ENCODE data around the gene GPA33.
A peak's percentile ranks its signal among the peaks of the same experiment; 100 is the strongest.

Gene GPA33

GRCh38 chr1:167083066-167083665 lies 7.0 kb downstream of the GPA33 start:
- H2BK15ac ChIP-seq (replicated peaks; ENCODE audit: low read depth): no peak overlapping the region
- WGBS (ENCODE audit: extremely low coverage, insufficient coverage, low lambda C conversion rate): no CpG with 5 or more reads among the region's 6 CpGs
- H2BK120ac ChIP-seq (ENCODE audit: low read depth, low read length): no peak overlapping the region
- H3K56ac ChIP-seq (ENCODE audit: low read length): no peak overlapping the region
- H3K4ac ChIP-seq (ENCODE audit: low read depth, low read length): no peak overlapping the region
- peak; percentile 61 for DNase-seq
- no peak overlapping the region for H3K4me3 ChIP-seq (ENCODE audit: low read length)
- no peaks in the 10 kb centered on the region for H3K4me1 ChIP-seq (ENCODE audit: control insufficient read depth, low read depth, low read length)
- no peak overlapping the region for H3K9ac ChIP-seq (ENCODE audit: low read length)
- no peaks in the 10 kb centered on the region for H3K27me3 ChIP-seq (ENCODE audit: insufficient read depth, low read length, poor library complexity)
- no peak overlapping the region for H2AK5ac ChIP-seq (ENCODE audit: low read length)
- no peak overlapping the region for H3K4me2 ChIP-seq (ENCODE audit: low read length)
- H4K8ac ChIP-seq (ENCODE audit: low read depth, low read length): no peak overlapping the region
- H2BK5ac ChIP-seq (ENCODE audit: low read length): no peak overlapping the region
- H3K18ac ChIP-seq (ENCODE audit: low read length): no peak overlapping the region
- H3K27ac ChIP-seq (ENCODE audit: low read depth, low read length): no peak overlapping the region
- H3K79me1 ChIP-seq (ENCODE audit: low read length): no peaks in the 10 kb centered on the region
- no peak overlapping the region for H4K5ac ChIP-seq (ENCODE audit: low read length)
- no peak overlapping the region for H3K23ac ChIP-seq (ENCODE audit: low read length)
- no peaks in the 10 kb centered on the region for H3K79me2 ChIP-seq (ENCODE audit: control insufficient read depth, insufficient read depth, low read length)
- no peaks in the 10 kb centered on the region for H3K36me3 ChIP-seq (ENCODE audit: control insufficient read depth, insufficient read depth, low read length)

- Histone ChIP-seq H3K79me2 (ENCODE audit: control insufficient read depth, insufficient read depth, low read length) (no peaks in the 10 kb centered on the region), H3K36me3 (ENCODE audit: control insufficient read depth, insufficient read depth, low read length) (no peaks in the 10 kb centered on the region), H2BK5ac (ENCODE audit: low read length) (no peak overlapping the region), H2AK5ac (ENCODE audit: low read length) (no peak overlapping the region), H3K27me3 (ENCODE audit: insufficient read depth, low read length, poor library complexity) (no peaks in the 10 kb centered on the region), H2BK15ac (replicated peaks; ENCODE audit: low read depth) (no peak overlapping the region), H3K4me1 (ENCODE audit: control insufficient read depth, low read depth, low read length) (no peaks in the 10 kb centered on the region), H3K27ac (ENCODE audit: low read depth, low read length) (no peak overlapping the region), H3K4me3 (ENCODE audit: low read length) (no peak overlapping the region), H3K56ac (ENCODE audit: low read length) (no peak overlapping the region), H3K79me1 (ENCODE audit: low read length) (no peaks in the 10 kb centered on the region), H4K5ac (ENCODE audit: low read length) (no peak overlapping the region), H2BK120ac (ENCODE audit: low read depth, low read length) (no peak overlapping the region), H4K8ac (ENCODE audit: low read depth, low read length) (no peak overlapping the region), H3K23ac (ENCODE audit: low read length) (no peak overlapping the region), H3K4ac (ENCODE audit: low read depth, low read length) (no peak overlapping the region), H3K18ac (ENCODE audit: low read length) (no peak overlapping the region), H3K4me2 (ENCODE audit: low read length) (no peak overlapping the region), H3K9ac (ENCODE audit: low read length) (no peak overlapping the region)
- WGBS (ENCODE audit: extremely low coverage, insufficient coverage, low lambda C conversion rate): no CpG with 5 or more reads among the region's 11 CpGs
- no peak for DNase-seq
Observed at GRCh38 chr1:167082511-167083027, 7.6 kb downstream of the GPA33 start.

GRCh38 chr1:167081594-167082156 lies 8.5 kb downstream of the GPA33 start:
- H3K79me2 ChIP-seq (ENCODE audit: control insufficient read depth, insufficient read depth, low read length): no peaks in the 10 kb centered on the region
- no peak for DNase-seq
- H2AK5ac ChIP-seq (ENCODE audit: low read length): no peak overlapping the region
- no peak overlapping the region for H3K23ac ChIP-seq (ENCODE audit: low read length)
- H3K27me3 ChIP-seq (ENCODE audit: insufficient read depth, low read length, poor library complexity): no peaks in the 10 kb centered on the region
- no peak overlapping the region for H3K4me3 ChIP-seq (ENCODE audit: low read length)
- no peak overlapping the region for H3K9ac ChIP-seq (ENCODE audit: low read length)
- H3K4me1 ChIP-seq (ENCODE audit: control insufficient read depth, low read depth, low read length): no peaks in the 10 kb centered on the region
- H2BK5ac ChIP-seq (ENCODE audit: low read length): no peak overlapping the region
- H3K27ac ChIP-seq (ENCODE audit: low read depth, low read length): no peak overlapping the region
- H3K4me2 ChIP-seq (ENCODE audit: low read length): no peak overlapping the region
- no peak overlapping the region for H3K4ac ChIP-seq (ENCODE audit: low read depth, low read length)
- H3K36me3 ChIP-seq (ENCODE audit: control insufficient read depth, insufficient read depth, low read length): no peaks in the 10 kb centered on the region
- no peak overlapping the region for H3K18ac ChIP-seq (ENCODE audit: low read length)
- H3K79me1 ChIP-seq (ENCODE audit: low read length): no peaks in the 10 kb centered on the region
- no peak overlapping the region for H4K5ac ChIP-seq (ENCODE audit: low read length)
- H3K56ac ChIP-seq (ENCODE audit: low read length): no peak overlapping the region
- H2BK120ac ChIP-seq (ENCODE audit: low read depth, low read length): no peak overlapping the region
- H4K8ac ChIP-seq (ENCODE audit: low read depth, low read length): no peak overlapping the region
- no peak overlapping the region for H2BK15ac ChIP-seq (replicated peaks; ENCODE audit: low read depth)
- no CpG with 5 or more reads among the region's 8 CpGs for WGBS (ENCODE audit: extremely low coverage, insufficient coverage, low lambda C conversion rate)

GRCh38 chr1:167077868-167078210 lies 12.3 kb downstream of the GPA33 start:
- no peak for DNase-seq

GRCh38 chr1:167077128-167077867 lies 12.9 kb downstream of the GPA33 start:
- Histone ChIP-seq H2BK5ac (ENCODE audit: low read length) (no peak overlapping the region), H3K36me3 (ENCODE audit: control insufficient read depth, insufficient read depth, low read length) (no peaks in the 10 kb centered on the region), H3K27ac (ENCODE audit: low read depth, low read length) (no peak overlapping the region), H3K23ac (ENCODE audit: low read length) (no peak overlapping the region), H3K27me3 (ENCODE audit: insufficient read depth, low read length, poor library complexity) (no peaks in the 10 kb centered on the region), H3K4ac (ENCODE audit: low read depth, low read length) (no peak overlapping the region), H3K9ac (ENCODE audit: low read length) (no peak overlapping the region), H3K56ac (ENCODE audit: low read length) (no peak overlapping the region), H4K8ac (ENCODE audit: low read depth, low read length) (no peak overlapping the region), H2BK15ac (replicated peaks; ENCODE audit: low read depth) (no peak overlapping the region), H3K79me2 (ENCODE audit: control insufficient read depth, insufficient read depth, low read length) (no peaks in the 10 kb centered on the region), H3K4me1 (ENCODE audit: control insufficient read depth, low read depth, low read length) (no peaks in the 10 kb centered on the region), H2AK5ac (ENCODE audit: low read length) (no peak overlapping the region), H3K18ac (ENCODE audit: low read length) (no peak overlapping the region), H3K79me1 (ENCODE audit: low read length) (no peaks in the 10 kb centered on the region), H3K4me2 (ENCODE audit: low read length) (no peak overlapping the region), H2BK120ac (ENCODE audit: low read depth, low read length) (no peak overlapping the region), H4K5ac (ENCODE audit: low read length) (no peak overlapping the region), H3K4me3 (ENCODE audit: low read length) (no peak overlapping the region)
- DNase-seq: no peak
- WGBS (ENCODE audit: extremely low coverage, insufficient coverage, low lambda C conversion rate): no CpG with 5 or more reads among the region's 3 CpGs

More at GRCh38 chr1:167077868-167078210, 12.3 kb downstream of the GPA33 start:
- no peak overlapping the region for H3K9ac ChIP-seq (ENCODE audit: low read length)
- H3K4ac ChIP-seq (ENCODE audit: low read depth, low read length): no peak overlapping the region
- H3K79me2 ChIP-seq (ENCODE audit: control insufficient read depth, insufficient read depth, low read length): no peaks in the 10 kb centered on the region
- H2BK15ac ChIP-seq (replicated peaks; ENCODE audit: low read depth): no peak overlapping the region
- no peak overlapping the region for H3K4me3 ChIP-seq (ENCODE audit: low read length)
- H3K27me3 ChIP-seq (ENCODE audit: insufficient read depth, low read length, poor library complexity): no peaks in the 10 kb centered on the region
- no peak overlapping the region for H3K4me2 ChIP-seq (ENCODE audit: low read length)
- no peaks in the 10 kb centered on the region for H3K36me3 ChIP-seq (ENCODE audit: control insufficient read depth, insufficient read depth, low read length)
- H3K18ac ChIP-seq (ENCODE audit: low read length): no peak overlapping the region
- H2BK120ac ChIP-seq (ENCODE audit: low read depth, low read length): no peak overlapping the region
- no peak overlapping the region for H2BK5ac ChIP-seq (ENCODE audit: low read length)
- H4K8ac ChIP-seq (ENCODE audit: low read depth, low read length): no peak overlapping the region
- H3K56ac ChIP-seq (ENCODE audit: low read length): no peak overlapping the region
- no peaks in the 10 kb centered on the region for H3K79me1 ChIP-seq (ENCODE audit: low read length)
- H3K23ac ChIP-seq (ENCODE audit: low read length): no peak overlapping the region
- no peak overlapping the region for H2AK5ac ChIP-seq (ENCODE audit: low read length)
- H4K5ac ChIP-seq (ENCODE audit: low read length): no peak overlapping the region
- H3K4me1 ChIP-seq (ENCODE audit: control insufficient read depth, low read depth, low read length): no peaks in the 10 kb centered on the region
- H3K27ac ChIP-seq (ENCODE audit: low read depth, low read length): no peak overlapping the region

Measured in mesendoderm (in vitro differentiated cells).